HEK293 (cell line): Measurements from ENCODE around the gene STAC2.

ENCODE experiments used
- CTCF ChIA-PET: fragments of 350-600 bp; formaldehyde crosslinking; extraction: SDS; loops from one replicate; lab custom pipeline; 2021; ENCODE audit warnings: antibody characterized with exemption; lab: Yijun Ruan, JAX
- POLR2A ChIA-PET: fragments of 300-600 bp; formaldehyde crosslinking; extraction: SDS; loops from one replicate; lab custom pipeline; 2020; ENCODE audit warnings: antibody characterized with exemption, inconsistent platforms; lab: Yijun Ruan, JAX
- H3K27ac ChIP-seq: fragments of 200-500 bp; sonication (Bioruptor generic); 2 replicates; pipeline ENCODE4 v1.5.1; 2014; ENCODE audit warnings: low read depth, low read length, control low read depth, inconsistent platforms; ENCODE audit errors: extremely low read depth
- H3K36me3 ChIP-seq, 2 experiments: fragments of 200-500 bp in 1 of 2; sonication (Bioruptor generic) in 1 of 2; 1 replicate in 1 of 2; 2 replicates in 1 of 2; pipeline ENCODE4 v1.5.1; 2014 to 2017; ENCODE audit warnings: inconsistent platforms in 2 of 2, low read length in 2 of 2; ENCODE audit not compliant: control insufficient read depth in 2 of 2, insufficient read depth in 1 of 2
- H3K4me1 ChIP-seq: fragments of 200-500 bp; sonication (Bioruptor generic); 2 replicates; pipeline ENCODE4 v1.5.1; 2014; ENCODE audit warnings: mild to moderate bottlenecking, low read length, inconsistent platforms; ENCODE audit not compliant: control insufficient read depth, insufficient read depth
- H3K4me3 ChIP-seq: 2 replicates; pipeline ENCODE4 v1.5.1; 2011; ENCODE audit warnings: low read depth, mild to moderate bottlenecking, control low read depth, low read length, moderate library complexity
- H3K9me3 ChIP-seq: fragments of 200-500 bp; sonication (Bioruptor generic); 2 replicates; pipeline ENCODE4 v1.5.1; 2014; ENCODE audit warnings: low read depth, low read length, inconsistent platforms; ENCODE audit not compliant: control insufficient read depth, insufficient read depth
- AEBP2 ChIP-seq: fragments of 450-650 bp; formaldehyde crosslinking; IDR thresholded peaks from 2 replicates; pipeline ENCODE4 v1.5.1; 2016; ENCODE audit warnings: missing biosample characterization, missing genetic modification characterization, borderline replicate concordance
- EGR2 ChIP-seq: fragments of 450-650 bp; formaldehyde crosslinking; IDR thresholded peaks from 2 replicates; pipeline ENCODE4 v1.5.1; 2016; ENCODE audit warnings: low read depth, missing biosample characterization, missing genetic modification characterization
- GLIS1 ChIP-seq: fragments of 450-650 bp; formaldehyde crosslinking; IDR thresholded peaks from 2 replicates; pipeline ENCODE4 v1.5.1; 2016; ENCODE audit warnings: missing biosample characterization, missing genetic modification characterization
- GLIS2 ChIP-seq: fragments of 450-650 bp; formaldehyde crosslinking; IDR thresholded peaks from 2 replicates; pipeline ENCODE4 v1.5.1; 2016; ENCODE audit warnings: missing biosample characterization, missing genetic modification characterization
- KLF17 ChIP-seq: fragments of 450-650 bp; formaldehyde crosslinking; IDR thresholded peaks from 2 replicates; pipeline ENCODE4 v1.5.1; 2016; ENCODE audit warnings: missing biosample characterization, missing genetic modification characterization
- SP3 ChIP-seq: fragments of 450-650 bp; formaldehyde crosslinking; IDR thresholded peaks from 2 replicates; pipeline ENCODE4 v1.5.1; 2016; ENCODE audit warnings: missing biosample characterization, missing genetic modification characterization
- YY1 ChIP-seq: fragments of 450-650 bp; formaldehyde crosslinking; IDR thresholded peaks from 2 replicates; pipeline ENCODE4 v1.5.1; 2018; ENCODE audit warnings: missing biosample characterization, missing genetic modification characterization
- ZBTB26 ChIP-seq: fragments of 450-650 bp; formaldehyde crosslinking; optimal IDR thresholded peaks from 2 replicates; pipeline ENCODE3; 2016; ENCODE audit warnings: missing biosample characterization, mild to moderate bottlenecking, missing genetic modification characterization
- ZFHX2 ChIP-seq: fragments of 450-650 bp; formaldehyde crosslinking; conservative IDR thresholded peaks from 2 replicates; pipeline ENCODE4 v1.5.1; 2016; ENCODE audit warnings: missing biosample characterization, missing genetic modification characterization
- ZNF138 ChIP-seq: fragments of 450-650 bp; formaldehyde crosslinking; IDR thresholded peaks from 2 replicates; pipeline ENCODE4 v1.5.1; 2016; ENCODE audit warnings: missing biosample characterization, missing genetic modification characterization, borderline replicate concordance
- ZNF214 ChIP-seq: fragments of 450-650 bp; formaldehyde crosslinking; IDR thresholded peaks from 2 replicates; pipeline ENCODE4 v1.5.1; 2017; ENCODE audit warnings: missing biosample characterization, mild to moderate bottlenecking, missing genetic modification characterization, borderline replicate concordance
- ZNF335 ChIP-seq: fragments of 450-650 bp; formaldehyde crosslinking; conservative IDR thresholded peaks from 2 replicates; pipeline ENCODE4 v1.5.1; 2016; ENCODE audit warnings: missing biosample characterization, missing genetic modification characterization
- ZNF792 ChIP-seq: fragments of 450-650 bp; formaldehyde crosslinking; IDR thresholded peaks from 2 replicates; pipeline ENCODE4 v1.5.1; 2016; ENCODE audit warnings: missing biosample characterization, missing genetic modification characterization
- ZSCAN16 ChIP-seq: fragments of 450-650 bp; formaldehyde crosslinking; IDR thresholded peaks from 2 replicates; pipeline ENCODE4 v1.5.1; 2016; ENCODE audit warnings: missing biosample characterization, missing genetic modification characterization
- TF ChIP-seq, protein P1 (sequence below): fragments of 450-650 bp; formaldehyde crosslinking; IDR thresholded peaks from 2 replicates; pipeline ENCODE4 v1.5.1; 2016; ENCODE audit warnings: missing biosample characterization, missing genetic modification characterization

Gene STAC2

GRCh38 chr17:39213852-39214251 lies 11.9 kb downstream of the STAC2 start (continued):
- no peak for TF ChIP-seq KLF17 (tag by site-specific recombination)
- TF ChIP-seq SP3 (tag by site-specific recombination): no peak
- no peak for TF ChIP-seq AEBP2 (tag by site-specific recombination)
- no peak for TF ChIP-seq ZNF214 (tag by site-specific recombination)
- no peak for TF ChIP-seq YY1 (tag by site-specific recombination)
- TF ChIP-seq ZNF335 (tag by site-specific recombination): peak; percentile 99

- no peaks in the 10 kb centered on the region for H3K36me3 ChIP-seq
- H3K4me1 ChIP-seq: peaks cover 16% of the 10 kb centered on the region
- no peak overlapping the region for H3K4me3 ChIP-seq
- no peak overlapping the region for H3K27ac ChIP-seq
- TF ChIP-seq ZBTB26 (tag by site-specific recombination) (no peak), ZFHX2 (tag by site-specific recombination) (peak; percentile 52), EGR2 (tag by site-specific recombination) (peak; percentile 57), ZNF792 (tag by site-specific recombination) (no peak)
- no peaks in the 10 kb centered on the region for H3K9me3 ChIP-seq
- POLR2A ChIA-PET: interaction anchor here (0.9 to 2.4 kb wide), 2 partner anchors 13 kb away, joined by 5 to 6 read pairs; partner anchors contain the start of genes RPL19 and STAC2
- CTCF ChIA-PET: interaction anchor here (0.6 to 18.9 kb wide), 2 partner anchors 10 to 27 kb away, joined by 3 to 733 read pairs; no protein-coding TSS in a partner anchor
These were observed 12.8 kb downstream of the STAC2 start for GRCh38 chr17:39212841-39213480.

- ChIA-PET POLR2A (interaction anchor here (0.8 to 2.4 kb wide), 2 partner anchors 12 to 13 kb away, joined by 3 to 6 read pairs; partner anchors contain the start of genes RPL19 and STAC2), CTCF (interaction anchor here (0.6 to 18.9 kb wide), 2 partner anchors 28 to 157 kb away, joined by 3 to 733 read pairs; no protein-coding TSS in a partner anchor)
- peaks cover 16% of the 10 kb centered on the region for H3K4me1 ChIP-seq
- no peaks in the 10 kb centered on the region for H3K9me3 ChIP-seq
- TF ChIP-seq ZNF138 (tag by site-specific recombination): no peak
- TF ChIP-seq, protein P1, sequence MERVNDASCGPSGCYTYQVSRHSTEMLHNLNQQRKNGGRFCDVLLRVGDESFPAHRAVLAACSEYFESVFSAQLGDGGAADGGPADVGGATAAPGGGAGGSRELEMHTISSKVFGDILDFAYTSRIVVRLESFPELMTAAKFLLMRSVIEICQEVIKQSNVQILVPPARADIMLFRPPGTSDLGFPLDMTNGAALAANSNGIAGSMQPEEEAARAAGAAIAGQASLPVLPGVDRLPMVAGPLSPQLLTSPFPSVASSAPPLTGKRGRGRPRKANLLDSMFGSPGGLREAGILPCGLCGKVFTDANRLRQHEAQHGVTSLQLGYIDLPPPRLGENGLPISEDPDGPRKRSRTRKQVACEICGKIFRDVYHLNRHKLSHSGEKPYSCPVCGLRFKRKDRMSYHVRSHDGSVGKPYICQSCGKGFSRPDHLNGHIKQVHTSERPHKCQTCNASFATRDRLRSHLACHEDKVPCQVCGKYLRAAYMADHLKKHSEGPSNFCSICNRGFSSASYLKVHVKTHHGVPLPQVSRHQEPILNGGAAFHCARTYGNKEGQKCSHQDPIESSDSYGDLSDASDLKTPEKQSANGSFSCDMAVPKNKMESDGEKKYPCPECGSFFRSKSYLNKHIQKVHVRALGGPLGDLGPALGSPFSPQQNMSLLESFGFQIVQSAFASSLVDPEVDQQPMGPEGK (tag by site-specific recombination): 0 out of 2 replicates have a peak, but pooled peaks have one; percentile 10
- TF ChIP-seq GLIS1 (tag by site-specific recombination): 0 out of 2 replicates have a peak, but pooled peaks have one; percentile 18
- TF ChIP-seq GLIS2: peak; percentile 48; the same call in 1 of the 2 replicates
- TF ChIP-seq ZSCAN16 (tag by site-specific recombination): no peak
- no peaks in the 10 kb centered on the region for H3K36me3 ChIP-seq
- H3K4me3 ChIP-seq: no peak overlapping the region
- no peak overlapping the region for H3K27ac ChIP-seq
These were observed 13.4 kb downstream of the STAC2 start for GRCh38 chr17:39212195-39212810.
